CD4-positive, alpha-beta T cell treated with Interferon alpha-2 for 1 hour (primary cell): ENCODE data around the gene RTF2.

Source experiments
- DNase-seq, 2 donors: peaks; one replicate each; pipeline ENCODE4 v3.0.0-alpha.2; 2020 to 2022

RTF2 gene

DNA sequence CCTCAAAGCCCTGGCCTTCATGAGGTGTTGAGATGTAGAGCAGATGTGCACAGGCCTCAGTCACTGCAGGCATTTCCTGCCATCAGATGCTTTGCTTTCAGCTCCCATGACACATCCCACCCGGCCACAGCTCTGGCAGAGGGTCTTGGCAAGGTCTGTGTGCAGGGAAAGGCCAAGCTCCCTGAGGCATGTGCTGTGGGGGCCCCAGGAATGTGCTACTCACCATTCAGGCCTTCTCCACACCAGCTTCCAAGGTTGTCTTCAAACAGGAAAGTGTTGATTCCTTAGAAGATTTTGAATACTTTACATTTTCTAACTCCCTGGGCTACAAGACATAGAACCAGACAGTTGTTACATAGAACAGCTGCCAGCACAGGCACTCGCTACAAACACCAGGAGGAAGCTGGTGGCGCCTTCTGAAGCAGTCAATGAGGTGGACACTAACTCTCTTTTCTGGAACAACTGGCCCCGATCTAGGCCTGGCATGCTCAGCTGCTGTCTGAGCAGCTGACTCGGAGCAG, 28.6 kb upstream of the RTF2 start:
- no peak for DNase-seq

DNA sequence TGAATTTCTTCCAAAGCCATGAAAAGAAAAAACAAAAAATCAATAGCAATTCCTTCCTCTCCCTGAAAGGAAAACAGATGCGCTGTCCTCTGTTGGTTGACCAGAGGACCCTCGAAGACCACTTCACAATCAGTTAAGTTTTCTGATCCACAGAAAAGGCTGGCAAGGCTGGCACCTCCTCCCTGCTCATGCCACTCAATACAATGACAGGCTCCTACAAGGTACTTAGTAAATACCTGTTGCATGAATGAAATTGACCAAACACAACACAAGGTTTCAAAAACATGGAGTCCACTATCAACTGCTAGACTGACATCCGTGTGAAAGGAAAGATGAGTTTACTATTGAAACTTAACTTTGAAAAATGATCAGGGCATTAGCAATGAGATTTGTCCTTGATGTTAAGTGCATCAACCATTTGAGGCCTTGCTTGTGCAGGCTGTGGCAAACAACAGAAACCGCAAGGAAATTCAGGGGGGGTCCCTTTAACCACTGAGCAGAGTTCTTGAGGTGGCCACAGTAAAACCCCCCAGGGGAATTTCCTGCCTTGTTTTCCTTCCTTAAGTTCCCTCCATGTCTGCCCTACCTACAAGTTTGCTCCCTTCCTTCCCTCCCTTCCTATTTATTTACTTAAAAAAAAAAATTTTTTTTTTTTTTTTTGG, 27.9 kb upstream of the RTF2 start:
- peak; percentile 32 to 73 for DNase-seq

DNA sequence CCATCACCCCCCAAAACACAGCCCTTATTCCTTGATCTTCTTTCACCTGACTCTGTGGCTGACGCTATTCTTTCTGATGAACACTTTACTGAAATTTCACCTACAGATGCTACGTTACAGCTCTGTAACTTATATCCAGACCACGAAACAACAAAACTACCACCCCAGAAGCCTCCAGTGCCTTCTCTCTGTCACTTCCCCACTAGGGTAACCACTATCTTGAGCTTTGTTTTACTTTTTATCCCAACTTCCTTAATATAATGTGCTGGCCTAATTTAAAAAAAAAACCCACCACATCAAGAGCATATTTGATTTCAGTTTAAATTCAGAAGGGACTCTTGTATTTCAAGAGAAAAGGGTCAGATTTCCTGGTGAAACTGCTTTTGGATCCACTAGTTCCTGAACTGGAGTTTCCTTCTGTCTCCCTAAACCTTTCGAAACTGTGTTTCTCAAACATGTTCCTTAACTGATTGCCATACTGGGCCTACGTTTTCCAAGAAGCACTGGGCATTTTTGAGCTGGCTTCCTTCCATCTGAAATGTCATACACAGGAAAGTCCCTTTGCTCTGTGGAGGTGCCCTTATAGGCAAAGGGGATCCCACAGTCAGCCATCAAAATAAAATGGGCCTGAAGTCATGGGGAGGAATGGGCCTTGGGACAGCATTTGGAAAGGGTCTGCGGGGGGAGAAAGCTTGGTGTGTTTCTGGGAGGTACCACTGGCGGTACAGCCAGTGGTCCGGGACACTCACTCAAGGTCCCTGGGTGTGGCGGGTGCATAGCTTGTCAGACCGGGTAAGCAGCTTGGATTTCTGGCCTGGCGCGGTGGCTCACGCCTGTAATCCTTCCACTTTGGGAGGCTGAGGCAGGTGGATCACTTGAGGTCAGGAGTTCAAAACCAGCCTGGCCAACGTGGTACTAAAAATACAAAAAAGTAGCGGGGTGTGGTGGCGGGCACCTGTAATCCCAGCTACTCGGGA, 25.8 kb upstream of the RTF2 start:
- no peak for DNase-seq

DNA sequence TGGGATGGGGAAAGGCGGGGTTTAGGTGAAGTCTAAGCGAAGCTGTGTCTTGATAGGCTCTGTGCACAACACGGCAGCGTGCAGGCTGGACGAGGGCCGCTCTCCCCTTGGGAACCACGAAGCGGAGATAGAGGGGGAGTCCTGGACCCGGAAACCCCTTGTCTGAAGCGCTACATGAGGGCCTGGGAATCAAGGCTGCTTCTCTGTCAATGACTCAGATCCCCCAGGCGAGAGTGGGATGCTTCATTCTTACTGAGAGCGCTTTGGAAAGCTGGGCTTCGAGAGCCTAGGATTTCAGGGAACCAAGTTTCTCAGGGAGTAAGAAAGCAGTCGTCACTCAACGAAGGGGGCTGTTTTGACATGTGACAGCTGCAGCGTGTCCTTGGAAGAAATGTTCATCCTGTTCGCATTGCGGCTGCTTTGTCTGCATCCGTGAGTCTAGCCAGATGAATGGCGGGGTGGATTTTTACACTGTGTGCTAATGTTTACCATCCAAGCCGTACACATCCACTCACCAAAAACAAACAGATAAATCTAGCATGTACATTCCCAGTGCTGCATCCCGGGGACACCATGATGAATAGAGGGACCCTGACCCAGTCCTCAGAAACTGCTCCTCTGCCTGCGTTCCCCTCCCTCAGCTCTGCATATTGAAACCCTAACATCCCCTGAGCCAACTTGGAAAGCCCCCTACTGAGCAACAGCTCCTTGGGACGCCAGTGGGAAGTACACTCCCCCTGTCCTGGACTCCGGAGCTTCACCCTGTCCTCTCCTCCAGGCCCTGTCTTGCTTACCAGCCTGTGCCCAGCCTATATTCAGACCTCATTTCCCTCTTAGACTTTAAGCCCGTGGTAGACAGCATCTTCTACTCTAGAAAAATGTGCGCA, 24.5 kb upstream of the RTF2 start:
- no peak for DNase-seq

DNA sequence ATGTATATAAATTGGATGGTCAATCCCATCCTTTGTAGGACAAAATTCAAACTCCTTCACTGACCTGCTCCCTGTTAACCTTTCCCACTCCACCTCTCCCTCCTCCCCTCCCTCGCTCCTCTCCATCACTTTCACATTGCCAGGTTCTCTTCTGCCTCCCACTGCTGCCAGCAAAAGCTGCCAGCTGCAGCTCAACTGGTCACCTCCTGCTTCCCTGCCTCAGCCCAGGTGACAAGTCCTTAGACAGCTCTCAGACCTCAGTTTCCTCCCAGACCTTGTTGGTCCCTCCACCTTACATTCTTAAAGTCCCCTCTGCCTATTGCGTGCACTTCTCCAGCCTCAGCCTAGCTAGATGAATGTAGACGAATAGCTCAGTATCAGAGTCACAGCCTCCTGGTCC, 23.3 kb upstream of the RTF2 start:
- DNase-seq = no peak

DNA sequence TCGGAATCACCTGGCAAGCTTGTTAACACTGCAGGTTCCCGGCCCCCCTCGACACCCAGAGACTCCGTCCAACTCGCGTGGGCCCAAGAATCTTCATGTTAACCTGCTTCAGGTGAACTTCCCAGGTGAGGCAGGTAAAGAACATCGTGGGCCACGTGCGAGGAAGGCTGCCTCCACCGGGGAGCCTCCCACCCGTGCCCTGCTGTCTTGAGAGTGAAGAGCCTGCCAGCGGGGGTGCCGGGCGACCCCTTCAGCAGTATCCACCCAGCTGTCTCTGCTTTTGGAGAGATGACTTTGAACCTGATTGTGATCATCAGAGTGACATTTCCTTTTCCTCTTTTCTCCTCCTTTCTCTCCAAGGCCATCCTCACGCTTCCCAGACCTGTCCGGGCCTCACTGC, 22.9 kb upstream of the RTF2 start:
- no peak for DNase-seq

DNA sequence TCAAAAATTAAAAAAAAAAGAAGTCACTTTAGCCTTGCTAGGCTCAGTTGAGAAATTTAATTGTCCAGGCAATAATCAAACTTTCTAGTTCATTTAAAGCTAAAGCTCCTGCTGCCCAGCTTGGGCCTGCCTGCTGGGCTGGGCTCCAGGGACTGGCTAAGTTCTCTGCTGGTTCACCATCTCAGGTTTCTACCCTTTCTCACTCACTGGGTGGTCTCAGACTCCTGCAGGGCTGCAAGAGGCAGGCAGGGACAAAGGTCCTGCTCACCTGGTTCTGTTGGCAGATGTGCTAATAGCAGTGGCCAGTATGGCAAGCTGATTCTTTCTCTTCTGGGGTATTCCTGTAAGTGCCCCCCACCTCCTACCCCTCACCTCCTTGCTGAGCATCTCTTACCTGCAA, 21.2 kb upstream of the RTF2 start:
- DNase-seq = no peak

DNA sequence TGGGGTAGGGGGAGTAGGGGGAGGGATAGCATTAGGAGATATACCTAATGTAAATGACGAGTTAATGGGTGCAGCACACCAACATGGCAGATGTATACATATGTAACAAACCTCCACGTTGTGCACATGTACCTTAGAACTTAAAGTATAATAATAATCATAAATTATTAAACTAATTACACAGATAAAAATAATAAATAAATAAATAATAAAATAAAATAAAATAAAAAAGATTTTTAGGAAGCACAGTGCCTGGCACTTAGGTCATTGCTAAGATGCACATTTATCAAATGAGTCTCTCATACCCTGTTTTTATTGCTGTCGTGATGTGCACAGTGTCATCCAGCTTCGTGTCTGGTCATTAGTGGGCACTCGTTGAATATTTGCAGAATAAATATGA, 19.0 kb upstream of the RTF2 start:
- no peak for DNase-seq

DNA sequence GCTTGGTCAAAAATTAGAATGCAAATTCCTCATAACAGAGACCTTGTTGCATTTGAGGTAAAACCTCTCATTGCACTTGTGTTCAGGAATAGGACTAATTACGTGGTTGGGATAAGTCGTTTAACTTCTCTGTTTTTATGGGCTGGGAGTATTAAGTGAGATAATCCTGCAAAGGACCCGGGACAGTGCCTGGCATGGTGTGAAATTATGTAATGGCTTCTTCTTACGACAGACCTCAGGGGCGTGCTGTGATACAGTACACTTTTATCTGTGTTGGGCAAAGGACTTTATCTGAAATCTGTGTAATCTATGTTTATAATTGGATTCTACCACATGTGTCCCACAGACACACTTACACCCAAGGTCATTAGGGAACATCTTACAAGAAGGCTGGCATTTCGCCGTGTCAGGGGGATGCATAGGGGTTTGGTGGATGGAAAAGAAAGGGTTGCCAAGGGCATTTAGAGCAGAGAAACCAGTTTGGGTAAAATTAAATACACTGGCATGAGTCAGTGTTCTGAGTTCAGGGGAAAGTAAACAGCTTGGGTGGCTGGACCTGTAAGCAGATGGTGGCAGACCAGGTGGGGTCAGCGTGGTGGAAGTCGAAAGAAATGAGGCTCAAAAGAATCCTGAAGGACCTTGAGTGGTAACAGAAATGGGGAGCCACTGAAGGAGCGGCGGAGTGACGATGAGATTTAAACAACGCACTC, 17.2 kb upstream of the RTF2 start:
- no peak for DNase-seq

DNA sequence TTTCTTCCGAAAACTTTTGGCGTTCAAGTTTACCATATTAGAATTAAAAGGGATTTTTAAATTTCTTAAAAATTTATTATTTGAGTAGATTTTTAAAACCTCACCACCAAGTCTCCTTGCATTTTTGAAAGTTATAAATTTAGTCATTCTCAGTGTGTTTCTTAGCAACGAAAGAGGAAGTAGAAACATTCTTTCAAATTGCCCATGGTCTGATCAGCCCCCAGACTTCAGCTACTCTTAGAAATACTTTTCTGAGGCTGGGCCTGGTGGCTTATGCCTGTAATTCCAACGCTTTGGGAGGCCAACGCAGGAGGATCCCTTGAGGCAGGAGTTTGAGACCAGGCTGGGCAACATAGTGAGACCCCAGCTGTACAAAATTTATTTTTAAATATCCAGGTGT, 15.1 kb upstream of the RTF2 start:
- DNase-seq = no peak

DNA sequence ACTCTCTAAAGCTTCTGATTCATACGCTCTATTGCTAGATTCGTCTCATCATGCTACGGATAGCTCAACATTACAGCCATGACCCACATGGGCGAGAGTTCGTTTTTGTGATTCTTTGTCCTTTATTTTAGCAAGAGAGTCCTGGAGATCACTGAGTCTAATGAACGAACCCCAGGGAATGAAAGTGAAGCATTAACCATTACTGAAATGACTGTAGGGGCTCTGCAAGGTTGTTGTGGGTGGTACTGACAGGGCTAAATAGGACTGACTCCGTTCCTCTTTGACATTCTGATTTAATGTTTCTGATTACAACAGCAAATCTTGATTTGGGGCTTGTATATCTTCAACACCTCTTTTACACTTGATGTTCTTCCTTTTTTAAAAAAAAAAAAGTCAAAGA, 13.7 kb upstream of the RTF2 start:
- DNase-seq = no peak

DNA sequence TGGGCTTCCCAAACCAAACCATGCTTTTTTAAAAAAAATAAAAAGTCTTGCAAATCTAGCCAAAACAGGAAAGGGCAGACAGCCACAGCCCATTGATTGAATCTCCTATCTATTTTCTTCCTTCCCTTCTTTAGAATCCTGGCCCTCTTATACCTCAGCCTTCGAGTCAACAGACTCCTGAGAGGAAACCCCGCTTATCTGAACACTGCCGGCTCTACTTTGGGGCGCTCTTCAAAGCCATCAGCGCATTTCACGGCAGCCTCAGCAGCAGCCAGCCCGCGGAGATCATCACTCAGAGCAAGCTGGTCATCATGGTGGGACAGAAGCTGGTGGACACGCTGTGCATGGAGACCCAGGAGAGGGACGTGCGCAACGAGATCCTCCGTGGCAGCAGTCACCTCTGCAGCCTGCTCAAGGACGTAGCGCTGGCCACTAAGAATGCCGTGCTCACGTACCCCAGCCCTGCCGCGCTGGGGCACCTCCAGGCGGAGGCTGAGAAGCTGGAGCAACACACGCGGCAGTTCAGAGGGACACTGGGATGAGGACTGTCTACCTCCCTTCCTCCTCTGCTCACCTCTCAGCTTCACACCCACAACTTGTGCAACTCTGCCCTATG, 10.1 kb upstream of the RTF2 start:
- no peak for DNase-seq

DNA sequence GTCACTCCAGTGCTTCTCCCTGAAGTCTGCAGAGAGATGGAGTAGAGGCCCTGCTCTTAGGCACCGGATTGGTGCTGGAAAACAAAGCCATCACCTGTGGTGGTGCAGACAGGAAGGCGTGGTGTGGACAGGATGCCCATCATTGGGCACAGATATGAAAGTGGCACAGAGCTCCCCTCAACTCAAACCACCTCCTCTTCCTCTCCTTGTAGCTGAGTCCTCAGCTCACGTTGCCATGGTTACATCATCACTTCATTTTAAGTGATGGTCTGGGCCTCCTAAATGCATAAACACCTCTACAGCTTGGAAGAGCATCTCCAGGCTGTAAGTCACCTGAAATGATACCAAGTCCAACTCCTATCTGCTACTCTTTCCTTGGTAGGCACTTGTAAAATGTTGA, 8.0 kb upstream of the RTF2 start:
- peak; percentile 63 to 85 for DNase-seq

DNA sequence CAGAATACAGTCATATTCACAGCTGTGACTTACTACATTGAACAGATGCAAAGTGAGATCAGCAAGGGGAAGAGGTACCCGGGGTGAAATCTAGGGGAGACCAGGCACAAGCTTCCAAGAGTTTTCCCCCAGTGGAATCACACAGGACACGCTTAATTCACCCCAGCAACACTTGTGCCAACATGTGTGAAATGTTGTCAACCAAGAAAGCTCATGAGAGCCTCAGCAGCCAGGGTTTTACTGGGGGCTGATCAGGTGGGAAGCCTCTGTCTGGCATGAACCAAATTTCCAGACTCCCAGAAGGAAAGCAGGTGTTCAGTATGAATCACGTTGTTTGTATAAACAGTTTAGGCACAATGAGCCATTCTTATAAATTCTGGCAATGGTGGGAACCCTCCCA, 6.9 kb upstream of the RTF2 start:
- no peak for DNase-seq

DNA sequence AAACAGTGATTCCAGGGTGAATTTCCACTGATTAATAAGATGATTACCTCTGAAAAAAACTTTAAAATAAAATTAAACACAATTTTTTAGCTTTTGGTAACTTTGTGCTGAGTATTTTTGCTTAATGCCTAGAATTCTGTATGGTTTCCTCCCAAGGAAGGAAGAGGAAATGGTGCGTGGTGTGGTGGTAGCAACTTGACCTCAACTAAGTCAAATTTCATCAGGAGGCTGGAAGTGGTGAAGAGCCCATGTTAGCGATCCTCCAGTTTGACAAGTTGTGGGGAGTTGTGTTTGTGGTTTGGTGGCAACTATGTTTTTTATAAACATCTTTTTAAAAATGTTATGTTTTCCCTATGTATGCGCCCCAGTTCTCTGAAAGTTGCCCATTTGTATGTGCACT, 5.0 kb upstream of the RTF2 start:
- DNase-seq = peak in 1 of 2 donors; percentile 52

DNA sequence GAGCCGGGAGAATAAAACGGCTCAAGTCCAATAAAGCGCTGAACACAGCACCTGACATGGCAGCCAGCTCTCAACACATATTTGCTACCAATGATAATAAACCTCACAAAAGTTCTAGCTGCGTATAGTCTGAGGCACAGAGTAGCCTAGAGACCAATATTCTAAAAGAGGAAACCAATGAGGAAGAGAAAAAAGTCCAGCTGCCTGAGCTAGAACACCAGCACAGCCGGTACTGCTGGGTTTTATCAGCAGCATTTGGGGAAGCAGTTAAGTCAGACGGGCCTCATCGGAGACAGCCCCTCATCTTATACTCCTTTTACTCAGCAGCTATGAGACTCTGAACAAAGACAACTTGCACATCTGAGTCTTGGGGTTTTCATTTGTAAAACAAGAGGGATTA, 2.4 kb upstream of the RTF2 start:
- peak in 1 of 2 donors; percentile 37 for DNase-seq

DNA sequence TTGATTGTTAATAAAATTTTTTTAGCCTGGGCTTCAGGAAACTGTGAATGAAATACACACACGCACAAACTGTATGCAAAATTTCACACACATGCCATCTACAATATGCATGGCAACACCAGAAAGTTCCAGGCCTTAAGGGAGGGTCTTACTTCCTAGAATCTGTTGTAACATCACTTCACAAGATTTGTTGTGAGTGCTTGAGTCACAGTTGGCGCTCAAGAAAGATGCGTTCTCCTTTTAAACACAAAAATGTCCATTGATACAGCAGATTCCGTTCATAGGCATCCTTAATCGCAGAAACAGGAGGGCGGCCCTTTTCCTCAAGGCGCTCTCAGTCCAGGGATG, 485 bp upstream of the RTF2 start:
- no peak for DNase-seq

DNA sequence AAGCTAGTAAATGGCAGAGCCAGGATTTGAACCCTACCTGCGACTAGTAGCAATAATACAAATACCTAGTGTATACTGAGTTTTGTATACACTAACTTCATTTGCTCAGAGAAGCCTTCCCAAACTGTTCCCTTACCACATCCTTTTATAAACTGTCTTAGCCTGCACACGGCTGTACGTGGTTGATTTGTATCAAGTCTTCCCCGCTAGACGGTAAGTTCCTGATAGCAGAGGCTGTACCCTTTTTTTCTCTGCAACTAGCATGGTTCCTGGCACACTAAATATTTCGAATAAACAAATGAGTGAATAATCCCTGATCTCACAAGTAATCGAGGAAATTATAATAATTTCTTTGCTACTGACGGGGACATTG, 636 bp downstream of the RTF2 start:
- DNase-seq = peak in 1 of 2 donors; percentile 12

DNA sequence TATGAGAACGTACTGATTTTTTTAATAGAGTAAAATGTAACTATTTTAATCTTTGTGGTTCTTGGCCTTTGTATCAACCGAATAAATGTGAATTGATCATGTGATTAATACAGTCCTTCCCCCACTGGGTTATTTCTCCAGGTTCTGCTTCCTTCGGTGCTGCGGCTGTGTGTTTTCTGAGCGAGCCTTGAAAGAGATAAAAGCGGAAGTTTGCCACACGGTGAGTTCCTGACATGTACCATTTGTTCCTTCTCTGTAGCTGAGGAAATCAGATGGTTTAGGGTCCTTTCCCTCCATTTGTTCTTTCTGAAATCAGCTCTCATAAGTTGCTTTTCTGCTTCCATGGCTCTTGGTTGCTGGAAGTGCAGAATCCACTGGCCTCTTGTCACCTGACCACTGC, 15.5 kb downstream of the RTF2 start:
- DNase-seq = peak; percentile 24 to 30

DNA sequence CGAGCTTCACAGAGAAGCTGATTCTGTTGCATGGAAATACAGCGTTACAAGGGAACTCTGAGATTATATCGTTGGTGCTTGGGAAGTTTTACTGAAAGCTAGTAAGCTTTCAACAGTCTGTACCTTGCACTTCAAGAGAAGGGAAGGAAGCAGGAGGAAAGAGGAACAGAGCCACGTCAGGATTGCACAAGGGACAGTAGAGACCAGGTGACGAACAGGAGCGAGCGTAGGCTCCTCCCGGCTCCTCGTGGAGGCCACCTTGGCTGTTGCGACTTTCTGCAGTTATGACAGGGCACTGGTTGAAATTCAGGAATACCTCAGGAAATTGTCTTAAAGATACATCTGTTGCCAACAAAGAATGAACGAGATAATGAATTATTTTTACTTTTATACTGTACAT, 18.8 kb downstream of the RTF2 start:
- DNase-seq = no peak

DNA sequence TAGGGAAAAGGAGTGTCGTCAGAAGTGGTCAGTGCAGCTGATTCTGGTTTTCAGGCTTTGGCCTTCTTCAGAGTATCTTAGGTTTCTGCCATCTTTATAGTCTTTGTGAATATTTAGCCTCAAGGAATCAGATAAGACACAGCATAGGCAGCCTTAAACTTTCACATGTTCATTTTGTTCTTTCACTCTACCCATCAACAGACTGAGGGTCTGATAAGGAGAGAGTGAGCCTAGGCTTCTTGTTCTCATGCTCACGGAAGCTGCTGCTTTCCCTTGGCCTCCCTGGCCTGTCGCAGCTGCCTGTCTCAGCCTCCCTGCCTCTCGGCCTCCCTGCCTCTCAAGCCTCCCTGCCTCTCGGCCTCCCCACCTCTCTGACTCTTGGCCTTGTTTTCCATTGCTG, 20.1 kb downstream of the RTF2 start:
- no peak for DNase-seq

DNA sequence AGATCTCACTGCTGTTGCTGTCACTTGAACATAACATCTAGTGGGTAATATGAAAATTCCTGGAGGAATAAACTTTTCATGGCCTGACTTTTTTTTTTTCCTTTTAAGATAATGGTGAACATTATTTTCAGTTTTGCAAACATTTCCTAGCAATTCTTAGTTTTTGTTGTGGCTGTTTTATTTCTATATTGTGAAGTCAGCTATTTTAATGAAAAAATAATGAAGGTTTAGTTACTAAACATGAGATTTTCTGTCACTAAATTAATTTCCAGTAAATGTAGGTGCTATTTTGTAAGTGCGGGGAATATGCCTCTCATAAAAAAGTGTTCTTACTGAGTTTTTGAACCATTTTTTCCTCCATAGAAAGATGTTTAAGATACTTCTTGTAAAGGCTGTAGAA, 32.7 kb downstream of the RTF2 start:
- no peak for DNase-seq
